EL (cell line): ENCODE results near the gene MRAS.
A peak's percentile ranks its signal among the peaks of the same experiment; 100 is the strongest.

Experiments used
- DNase-seq: peaks from one replicate; pipeline ENCODE4 v3.0.0-alpha.2; 2016

The MRAS gene

GRCh38 chr3:138344754-138345153 lies 3.6 kb upstream of the MRAS start:
- DNase-seq: no peak

- DNase-seq: peak; percentile 36
These were observed 668 bp downstream of the MRAS start for GRCh38 chr3:138348754-138349739.

GRCh38 chr3:138349926-138350665 lies 1.7 kb downstream of the MRAS start:
- no peak for DNase-seq

- no peak for DNase-seq
These were observed 2.8 kb downstream of the MRAS start for GRCh38 chr3:138351151-138351550.

- DNase-seq: peak; percentile 40
These were observed 3.7 kb downstream of the MRAS start for GRCh38 chr3:138351916-138352550.

GRCh38 chr3:138354376-138354775 lies 6.0 kb downstream of the MRAS start:
- DNase-seq: no peak

GRCh38 chr3:138355071-138355470 lies 6.7 kb downstream of the MRAS start:
- DNase-seq: no peak

GRCh38 chr3:138356730-138357405 lies 8.5 kb downstream of the MRAS start:
- no peak for DNase-seq

GRCh38 chr3:138359148-138359918 lies 11.0 kb downstream of the MRAS start:
- no peak for DNase-seq

GRCh38 chr3:138359919-138360868 lies 11.8 kb downstream of the MRAS start:
- no peak for DNase-seq

GRCh38 chr3:138360869-138361525 lies 12.6 kb downstream of the MRAS start:
- DNase-seq: no peak

- no peak for DNase-seq
These were observed 13.2 kb downstream of the MRAS start for GRCh38 chr3:138361561-138361971.

GRCh38 chr3:138362538-138362937 lies 14.2 kb downstream of the MRAS start:
- no peak for DNase-seq

GRCh38 chr3:138363322-138363721 lies 14.9 kb downstream of the MRAS start:
- no peak for DNase-seq

GRCh38 chr3:138364356-138365252 lies 16.2 kb downstream of the MRAS start:
- DNase-seq: no peak

GRCh38 chr3:138365253-138365555 lies 16.8 kb downstream of the MRAS start:
- no peak for DNase-seq

GRCh38 chr3:138366006-138366759 lies 17.8 kb downstream of the MRAS start:
- no peak for DNase-seq

GRCh38 chr3:138367326-138367850 lies 19.0 kb downstream of the MRAS start:
- no peak for DNase-seq
